Skeletal muscle cell (primary cell): Measurements from ENCODE around the gene C17orf114.

Experiments
- DNase-seq: peaks from one replicate; pipeline ENCODE4 v3.0.0-alpha.2; 2010; ENCODE audit warnings: low read depth
- H3K4me3 ChIP-seq: 2 replicates; pipeline ENCODE4 v1.5.1; 2011; ENCODE audit warnings: low read depth, mild to moderate bottlenecking, control low read depth, low read length, moderate library complexity

C17orf114 gene

DNA sequence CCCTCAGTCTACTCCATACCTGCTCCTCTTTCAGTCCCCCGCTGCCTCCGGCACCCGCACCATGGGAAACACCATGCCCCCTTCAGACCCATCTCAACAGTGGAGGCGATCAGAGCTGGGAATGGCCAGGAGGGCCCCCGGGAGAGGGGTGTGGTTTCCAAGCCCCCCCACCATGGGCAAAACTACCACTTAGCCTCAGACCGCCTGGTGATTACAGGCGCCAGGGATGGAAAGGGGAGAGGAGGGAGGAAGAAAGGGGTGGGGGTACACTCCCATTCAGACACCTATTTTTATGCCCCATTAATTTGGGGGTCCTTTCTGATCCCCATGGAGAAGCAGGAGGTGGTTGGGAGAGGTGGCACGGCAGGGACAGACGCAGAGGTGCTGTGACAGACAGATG, at the start of gene C17orf114:
Gene C17orf114, minus strand, starts transcription at position 101 of the 400 bp plus-strand sequence.
- DNase-seq: no peak
- no peak within 1 kb of the TSS for H3K4me3 ChIP-seq

GRCh38 chr17:4851084-4851483, 49.0 kb upstream of the C17orf114 start:
- H3K4me3 ChIP-seq: no peak overlapping the region
- DNase-seq: no peak

- no peak for DNase-seq
- H3K4me3 ChIP-seq: no peak overlapping the region
Observed at GRCh38 chr17:4850246-4850645, 48.1 kb upstream of the C17orf114 start.

- no peak overlapping the region for H3K4me3 ChIP-seq
- no peak for DNase-seq
Observed at GRCh38 chr17:4849011-4849536, 46.9 kb upstream of the C17orf114 start.

- no peak for DNase-seq
Observed at GRCh38 chr17:4846635-4847390, 44.7 kb upstream of the C17orf114 start.

DNA sequence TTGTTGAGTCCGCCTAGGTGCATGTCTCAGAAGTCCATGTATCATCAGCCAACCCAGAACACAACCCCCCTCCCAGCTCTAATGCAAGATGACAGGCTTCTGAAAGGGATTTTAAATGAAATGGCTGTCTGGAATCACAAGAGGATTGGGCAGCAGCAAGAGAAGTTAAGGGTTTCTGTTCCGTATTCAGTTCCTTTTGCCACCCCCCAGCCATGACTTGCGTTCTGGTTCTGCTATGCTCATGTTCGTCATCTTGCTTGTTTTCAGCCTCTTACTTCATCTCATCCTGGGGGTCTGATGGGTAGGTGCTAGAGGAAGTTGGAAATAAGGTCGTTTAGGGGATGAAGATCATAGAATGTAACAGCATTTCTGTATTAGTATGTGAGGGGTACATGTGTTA, 43.0 kb upstream of the C17orf114 start:
- DNase-seq: no peak
- no peak overlapping the region for H3K4me3 ChIP-seq

More at GRCh38 chr17:4846635-4847390, 44.7 kb upstream of the C17orf114 start:
- no peak overlapping the region for H3K4me3 ChIP-seq

GRCh38 chr17:4843321-4844000, 41.3 kb upstream of the C17orf114 start:
- DNase-seq: no peak
- no peak overlapping the region for H3K4me3 ChIP-seq

GRCh38 chr17:4842376-4842775, 40.2 kb upstream of the C17orf114 start:
- no peak for DNase-seq
- no peak overlapping the region for H3K4me3 ChIP-seq

DNA sequence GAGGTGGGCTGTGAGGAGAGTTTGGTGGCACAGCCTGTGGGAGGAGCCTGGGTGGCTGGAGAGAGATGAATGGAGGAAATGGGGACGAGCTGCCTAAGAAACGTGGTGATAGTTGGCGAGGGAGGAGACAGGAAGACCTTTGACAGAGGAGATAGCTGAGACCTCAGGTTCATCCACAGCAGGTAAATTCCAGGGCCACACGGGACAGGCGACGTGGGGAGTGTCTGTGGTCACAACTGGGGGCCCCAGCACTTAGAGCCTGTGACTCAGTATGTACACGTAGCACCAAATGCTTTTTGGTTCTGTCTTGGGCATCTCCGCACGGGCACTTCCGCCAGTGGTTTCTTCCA, 38.7 kb upstream of the C17orf114 start:
- DNase-seq: no peak
- H3K4me3 ChIP-seq: no peak overlapping the region

DNA sequence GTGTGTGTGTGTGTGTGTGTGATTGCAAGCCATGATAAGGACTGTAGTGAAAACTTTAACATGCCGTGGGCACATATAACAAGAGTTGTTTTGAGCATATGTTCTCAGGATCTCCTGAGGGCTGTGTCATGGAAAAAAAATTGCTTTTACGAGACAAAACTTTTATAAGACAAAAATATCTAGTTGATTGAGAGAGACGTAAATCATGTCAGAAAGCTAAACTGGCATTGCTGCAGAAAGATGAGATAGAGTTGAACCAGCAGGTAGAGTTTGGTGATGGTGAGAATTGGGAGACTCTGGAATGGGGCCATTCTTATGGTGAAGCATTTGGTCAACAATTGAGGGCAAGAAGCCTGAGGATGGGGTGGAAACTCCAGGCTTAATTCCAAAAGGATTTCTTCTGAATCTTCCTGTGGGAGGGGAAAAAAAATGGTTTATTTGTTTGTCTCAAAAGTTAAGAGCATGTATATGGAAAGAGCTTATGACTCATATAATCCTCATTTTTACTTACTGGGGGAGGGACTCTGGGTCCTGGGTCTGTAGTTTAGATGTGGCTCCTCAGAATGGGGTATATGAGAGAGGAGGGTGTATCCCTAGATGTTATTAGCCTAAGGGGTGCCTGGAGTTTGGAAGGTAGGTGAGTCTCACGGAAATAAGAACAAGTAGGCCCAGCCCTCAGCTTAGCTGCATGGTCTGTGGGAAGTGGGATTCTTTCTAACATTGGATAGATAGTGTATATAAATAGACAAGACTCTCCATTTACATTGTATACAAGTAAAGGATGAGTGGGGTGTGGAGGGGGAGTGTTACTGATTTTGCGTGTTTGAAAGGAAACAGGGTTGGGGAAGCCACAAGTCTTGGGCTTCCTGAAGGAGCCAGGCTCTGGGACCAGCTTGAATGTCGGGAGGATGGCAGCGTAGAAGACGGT, 38.1 kb upstream of the C17orf114 start:
- H3K4me3 ChIP-seq: no peak overlapping the region
- no peak for DNase-seq

GRCh38 chr17:4839221-4839620, 37.1 kb upstream of the C17orf114 start:
- DNase-seq: no peak
- H3K4me3 ChIP-seq: no peak overlapping the region

- DNase-seq: no peak
Observed at GRCh38 chr17:4838309-4838785, 36.2 kb upstream of the C17orf114 start.

GRCh38 chr17:4837471-4838308, 35.6 kb upstream of the C17orf114 start:
- no peak for DNase-seq
- H3K4me3 ChIP-seq: no peak overlapping the region

More at GRCh38 chr17:4838309-4838785, 36.2 kb upstream of the C17orf114 start:
- no peak overlapping the region for H3K4me3 ChIP-seq

DNA sequence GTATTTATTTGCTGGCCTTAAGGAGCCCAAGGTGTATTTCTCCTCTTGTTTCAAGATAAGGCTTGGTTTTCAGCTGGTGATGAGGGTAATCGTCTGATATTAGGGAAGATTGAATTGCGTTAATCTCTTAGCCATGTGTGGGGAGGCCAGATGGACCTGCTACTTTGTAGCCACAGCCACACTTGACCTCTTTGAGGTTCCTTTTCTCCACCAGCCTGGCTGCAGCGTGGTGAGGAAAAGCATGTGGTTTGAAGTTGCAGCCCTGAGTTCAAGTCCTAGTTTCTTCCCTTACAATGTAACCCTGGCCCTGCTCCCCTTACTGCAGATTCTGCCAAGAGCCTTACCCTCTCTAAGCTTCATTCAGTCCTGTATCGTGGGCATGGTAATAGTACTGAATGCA, 34.1 kb upstream of the C17orf114 start:
- no peak overlapping the region for H3K4me3 ChIP-seq

GRCh38 chr17:4834681-4835020, 32.5 kb upstream of the C17orf114 start:
- peak overlapping the region; percentile 91 for H3K4me3 ChIP-seq
- no peak for DNase-seq

More for the DNA sequence above, 34.1 kb upstream of the C17orf114 start:
- DNase-seq: no peak

DNA sequence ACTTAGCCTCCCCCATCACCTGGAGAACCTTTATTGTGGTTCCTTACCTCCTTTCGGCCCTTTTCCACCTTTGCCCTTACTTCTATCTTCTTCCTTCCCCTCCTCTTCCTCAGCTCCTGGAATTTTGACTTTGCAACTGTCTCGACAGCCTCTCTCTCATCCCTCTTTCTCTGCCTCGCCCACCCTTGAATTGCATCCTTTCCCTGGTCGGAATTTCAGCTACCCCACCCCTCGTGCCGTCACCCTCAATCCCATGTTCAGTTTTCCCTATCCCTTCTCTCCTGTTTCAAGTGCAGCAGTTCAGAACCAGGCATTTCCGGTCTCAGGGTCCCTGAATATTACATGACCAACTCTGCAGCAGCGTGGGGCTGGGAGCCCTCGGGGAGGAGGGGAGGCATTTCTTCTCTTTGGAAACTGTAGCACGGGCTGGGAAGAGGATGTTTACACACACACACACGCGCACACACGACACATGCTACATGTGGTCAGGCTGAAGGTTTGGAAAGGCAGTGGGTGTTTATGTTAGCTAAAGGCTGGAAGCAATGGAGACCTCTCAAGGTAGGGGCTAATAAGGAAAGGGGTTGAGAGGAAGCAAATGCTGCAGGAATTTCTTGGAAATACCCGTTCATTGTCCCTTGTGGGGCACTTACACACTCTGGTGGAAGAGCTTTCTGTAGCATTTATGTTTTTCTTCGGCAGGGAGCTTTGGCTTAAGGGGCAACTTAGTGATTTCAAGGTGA, 32.0 kb upstream of the C17orf114 start:
- DNase-seq: peak; percentile 17
- peak overlapping the region; percentile 91 for H3K4me3 ChIP-seq

DNA sequence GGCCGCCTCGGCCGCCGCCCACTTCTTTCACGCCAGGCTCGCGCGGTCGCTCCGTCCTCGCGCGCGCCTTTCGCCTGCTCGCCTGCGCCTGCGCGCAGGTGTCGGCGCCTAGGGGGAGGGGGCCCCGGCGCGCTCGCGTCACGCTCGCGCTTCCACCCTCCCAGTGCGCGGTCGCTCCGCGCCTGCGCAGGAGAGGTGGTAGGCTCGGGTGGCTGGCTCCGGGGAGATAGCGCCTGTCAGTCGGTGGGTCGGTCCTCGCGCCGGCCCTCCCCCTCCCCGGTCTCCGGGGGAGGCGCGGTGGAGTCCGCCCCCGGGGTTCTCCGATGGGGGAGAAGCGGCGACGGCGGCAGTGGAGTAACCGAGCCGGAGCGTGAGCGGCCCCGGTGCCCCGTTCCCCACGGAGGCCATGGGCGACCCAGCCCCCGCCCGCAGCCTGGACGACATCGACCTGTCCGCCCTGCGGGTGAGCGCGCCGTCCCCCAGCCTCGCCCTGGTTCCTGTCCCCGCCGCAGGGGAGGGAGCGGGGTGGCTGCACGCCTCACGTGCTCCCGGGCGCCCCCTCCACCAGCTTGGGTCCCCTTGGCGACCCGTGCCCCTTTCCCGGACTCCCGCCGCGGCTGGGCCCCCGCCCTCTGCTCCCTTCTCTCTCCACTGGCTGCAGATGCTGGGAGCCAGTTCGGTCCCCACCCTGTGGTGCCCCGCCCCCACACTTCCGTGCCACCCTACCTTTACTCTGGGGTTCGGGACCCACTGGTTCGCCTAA, 31.2 kb upstream of the C17orf114 start, which contains the start of gene MINK1:
Gene MINK1, plus strand, starts transcription at position 163 of the 763 bp plus-strand sequence. Its CDS starts 244 bp downstream, at position 407.
- DNase-seq: peak; percentile 72
- H3K4me3 ChIP-seq: peak within 1 kb of the TSS; percentile 91
